Measurements from ENCODE around the gene PLEKHM2. TPM values are rescaled to one million over a fixed set of nuclear protein-coding genes. Genes with fewer than 3 reads are reported as not detected.

The PLEKHM2 gene
- total and polyA plus RNA-seq, 2 of the 8 experiments (the other 6 are each of a cell fraction or from before 2014, with no cell fraction given), result 38.3 to 47.6 TPM

- Histone ChIP-seq H2BK15ac (ENCODE audit: low read length) (no peak overlapping the region), H2AK5ac (ENCODE audit: low read depth, low read length) (no peak overlapping the region), H4K20me1 (replicated peaks in 1 of 2; ENCODE audit: control insufficient read depth in 1 of 2, insufficient read depth in 2 of 2, low read length in 2 of 2) (peaks cover 3 to 6% of the 10 kb centered on the region in 2 experiments), H2BK5ac (ENCODE audit: low read depth, low read length) (no peak overlapping the region), H3K27me3 (replicated peaks in 1 of 4; ENCODE audit: control insufficient read depth in 3 of 4, extremely low read depth in 1 of 4, insufficient read depth in 3 of 4, low read length in 3 of 4) (no peaks in the 10 kb centered on the region), H2AFZ (ENCODE audit: low read length) (no peak overlapping the region), H2BK120ac (replicated peaks; ENCODE audit: low read depth, low read length) (no peak overlapping the region), H4K8ac (ENCODE audit: extremely low read depth, insufficient read depth, low read length) (no peak overlapping the region), H3K18ac (ENCODE audit: extremely low read depth, low read length) (no peak overlapping the region), H2BK20ac (ENCODE audit: low read length) (no peak overlapping the region), H3K14ac (ENCODE audit: insufficient read length) (no peak overlapping the region), H4K91ac (replicated peaks; ENCODE audit: insufficient read length, low read length) (no peak overlapping the region), H3K27ac (ENCODE audit: low read depth, low read length) (no peak overlapping the region), H3K23ac (ENCODE audit: insufficient read length) (no peak overlapping the region), H4K5ac (ENCODE audit: insufficient read length, low read depth, low read length) (no peak overlapping the region), H2BK12ac (ENCODE audit: low read depth, low read length) (no peak overlapping the region), H3K79me2 (ENCODE audit: control insufficient read depth in 1 of 2, insufficient read depth in 2 of 2, low read length in 2 of 2) (no peaks in the 10 kb centered on the region), H3K79me1 (ENCODE audit: low read depth, low read length) (no peaks in the 10 kb centered on the region; the same call in 1 of the 2 replicates), H3K56ac (replicated peaks; ENCODE audit: insufficient read length, low read depth, low read length) (no peak overlapping the region), H3K36me3 (ENCODE audit: control insufficient read depth in 2 of 4, insufficient read depth in 4 of 4, low read length in 3 of 4) (peaks cover 21 to 81% (median 57%) of the 10 kb centered on the region in 4 experiments; a peak in 7 of 8 replicates), H3K9ac (replicated peaks in 1 of 4; ENCODE audit: extremely low read depth in 1 of 4, low read depth in 3 of 4, low read length in 3 of 4) (no peak overlapping the region), H3K4me2 (ENCODE audit: insufficient read depth in 1 of 2, low read depth in 2 of 2, low read length in 2 of 2) (no peak overlapping the region), H3K4me1 (replicated peaks in 1 of 4; ENCODE audit: control insufficient read depth in 3 of 4, insufficient read depth in 4 of 4, low read length in 3 of 4) (no peaks in the 10 kb centered on the region), H3K9me3 (ENCODE audit: insufficient read depth in 2 of 2, low read depth in 1 of 2, low read length in 1 of 2) (no peaks in the 10 kb centered on the region), H3K23me2 (ENCODE audit: low read depth, low read length) (no peaks in the 10 kb centered on the region; the same call in 1 of the 2 replicates), H3K4ac (replicated peaks; ENCODE audit: insufficient read length, low read depth, low read length) (no peak overlapping the region), H3K4me3 (ENCODE audit: extremely low read depth in 1 of 4, insufficient read depth in 2 of 4, low read depth in 3 of 4, low read length in 4 of 4) (no peak overlapping the region)
- WGBS, 2 experiments (ENCODE audit: extremely low coverage in 1 of 2, insufficient coverage in 1 of 2, insufficient read length in 1 of 2, insufficient replicate concordance in 2 of 2, low coverage in 1 of 2, low lambda C conversion rate in 2 of 2, missing lambda C conversion rate in 1 of 2), result 84% methylated on average over 4 of the region's 4 CpGs; no CpG with 5 or more reads in 1 of the 2 experiments
- POLR2A ChIA-PET (ENCODE audit: partially characterized antibody), result no interaction called here
- CTCF ChIA-PET (ENCODE audit: partially characterized antibody), result interaction anchor here (0.6 to 1.2 kb wide), 4 partner anchors 17 to 155 kb away, joined by 3 read pairs; no protein-coding TSS in a partner anchor
- no peak for FAIRE-seq
- TF ChIP-seq NRF1 (IDR thresholded peaks at IDR 0.05; ENCODE audit: low read depth, low read length) (no peak), YY1 (IDR thresholded peaks at IDR 0.05; ENCODE audit: low read depth, low read length) (no peak), SP1 (IDR thresholded peaks at IDR 0.05; ENCODE audit: low read depth, low read length) (no peak), GTF2F1 (IDR thresholded peaks at IDR 0.05; ENCODE audit: borderline replicate concordance, low read depth, low read length) (no peak)
- TF ChIP-seq, protein P1, sequence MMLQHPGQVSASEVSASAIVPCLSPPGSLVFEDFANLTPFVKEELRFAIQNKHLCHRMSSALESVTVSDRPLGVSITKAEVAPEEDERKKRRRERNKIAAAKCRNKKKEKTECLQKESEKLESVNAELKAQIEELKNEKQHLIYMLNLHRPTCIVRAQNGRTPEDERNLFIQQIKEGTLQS (IDR thresholded peaks at IDR 0.05; ENCODE audit: insufficient read depth, low read depth, low read length), result no peak
- no peak for DNase-seq (ENCODE audit: low read depth in 1 of 2, low spot score in 2 of 2)
Measured at GRCh38 chr1:15636436-15636835, 47.7 kb upstream of the PLEKHM2 start.

Data from H1 (cell line).